Measurements from ENCODE around the gene MYO18B.

MYO18B gene

GRCh38 chr22:25781801-25782200, 39.8 kb downstream of the MYO18B start:
- no peak for DNase-seq

- DNase-seq = no peak
These were observed 40.8 kb downstream of the MYO18B start for GRCh38 chr22:25782831-25783230.

GRCh38 chr22:25783856-25784255, 41.9 kb downstream of the MYO18B start:
- DNase-seq = no peak

GRCh38 chr22:25786165-25786564, 44.2 kb downstream of the MYO18B start:
- no peak for DNase-seq

- no peak for DNase-seq
These were observed 49.6 kb downstream of the MYO18B start for GRCh38 chr22:25791556-25791955.

- DNase-seq = no peak
These were observed 53.5 kb downstream of the MYO18B start for GRCh38 chr22:25795478-25795877.

GRCh38 chr22:25797498-25798290, 55.7 kb downstream of the MYO18B start:
- DNase-seq = no peak

- DNase-seq = no peak
These were observed 58.8 kb downstream of the MYO18B start for GRCh38 chr22:25800766-25801165.

- DNase-seq = no peak
These were observed 60.0 kb downstream of the MYO18B start for GRCh38 chr22:25802018-25802417.

- no peak for DNase-seq
These were observed 62.7 kb downstream of the MYO18B start for GRCh38 chr22:25804676-25805075.

- no peak for DNase-seq
These were observed 64.6 kb downstream of the MYO18B start for GRCh38 chr22:25806579-25806978.

- no peak for DNase-seq
These were observed 72.7 kb downstream of the MYO18B start for GRCh38 chr22:25814685-25815084.

GRCh38 chr22:25815561-25815960, 73.6 kb downstream of the MYO18B start:
- no peak for DNase-seq

GRCh38 chr22:25816522-25817059, 74.6 kb downstream of the MYO18B start:
- DNase-seq = no peak

- DNase-seq = no peak
These were observed 75.3 kb downstream of the MYO18B start for GRCh38 chr22:25817092-25817943.

- no peak for DNase-seq
These were observed 76.6 kb downstream of the MYO18B start for GRCh38 chr22:25818541-25818940.

- no peak for DNase-seq
These were observed 80.4 kb downstream of the MYO18B start for GRCh38 chr22:25822344-25822743.

GRCh38 chr22:25823276-25823675, 81.3 kb downstream of the MYO18B start:
- DNase-seq = no peak

- DNase-seq = no peak
These were observed 82.9 kb downstream of the MYO18B start for GRCh38 chr22:25824828-25825423.

GRCh38 chr22:25827415-25827814, 85.4 kb downstream of the MYO18B start:
- no peak for DNase-seq

- no peak for DNase-seq
These were observed 86.4 kb downstream of the MYO18B start for GRCh38 chr22:25828422-25828821.

GRCh38 chr22:25829237-25829636, 87.2 kb downstream of the MYO18B start:
- DNase-seq = no peak
